ENCODE data around the gene NXF2.
"Not testable (repeated sequence)": the region's sequence is repeated elsewhere in the genome, so short reads cannot be mapped to it uniquely, and the experiment has no call there.

The NXF2 gene, protein sequence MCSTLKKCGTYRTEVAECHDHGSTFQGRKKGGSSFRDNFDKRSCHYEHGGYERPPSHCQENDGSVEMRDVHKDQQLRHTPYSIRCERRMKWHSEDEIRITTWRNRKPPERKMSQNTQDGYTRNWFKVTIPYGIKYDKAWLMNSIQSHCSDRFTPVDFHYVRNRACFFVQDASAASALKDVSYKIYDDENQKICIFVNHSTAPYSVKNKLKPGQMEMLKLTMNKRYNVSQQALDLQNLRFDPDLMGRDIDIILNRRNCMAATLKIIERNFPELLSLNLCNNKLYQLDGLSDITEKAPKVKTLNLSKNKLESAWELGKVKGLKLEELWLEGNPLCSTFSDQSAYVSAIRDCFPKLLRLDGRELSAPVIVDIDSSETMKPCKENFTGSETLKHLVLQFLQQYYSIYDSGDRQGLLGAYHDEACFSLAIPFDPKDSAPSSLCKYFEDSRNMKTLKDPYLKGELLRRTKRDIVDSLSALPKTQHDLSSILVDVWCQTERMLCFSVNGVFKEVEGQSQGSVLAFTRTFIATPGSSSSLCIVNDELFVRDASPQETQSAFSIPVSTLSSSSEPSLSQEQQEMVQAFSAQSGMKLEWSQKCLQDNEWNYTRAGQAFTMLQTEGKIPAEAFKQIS

DNA sequence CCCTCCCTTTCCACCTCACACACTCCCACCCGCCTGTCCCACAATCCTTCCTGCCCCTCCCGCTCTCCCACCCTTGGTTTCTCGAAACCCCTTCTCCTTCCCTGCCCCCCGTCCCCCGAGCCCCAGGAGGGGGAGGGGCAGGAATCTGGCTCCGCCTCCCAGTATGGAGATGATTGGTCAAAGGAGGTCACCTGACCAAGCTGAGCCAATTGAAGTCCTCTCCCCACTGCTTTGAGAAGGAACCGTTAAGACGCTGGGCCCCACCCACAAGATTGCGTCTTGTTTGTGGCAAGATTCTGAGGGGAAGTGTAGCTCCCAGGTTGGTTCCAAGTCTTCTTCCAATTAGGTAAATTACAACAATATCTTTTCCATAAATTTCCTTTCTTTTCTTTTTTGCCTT lies at the start of gene NXF2:
NXF2 (plus strand) TSS at position 275 of the 400 bp plus-strand sequence. CDS start 59,912 bp downstream, outside the sequence.
- in situ Hi-C loops (cut with MboI; ENCODE audit: low pct_unique_long_range_greater_than_20kb, low sequenced_read_pairs, unreplicated experiment); DNase-seq (ENCODE audit: low spot score): not testable (repeated sequence)

DNA sequence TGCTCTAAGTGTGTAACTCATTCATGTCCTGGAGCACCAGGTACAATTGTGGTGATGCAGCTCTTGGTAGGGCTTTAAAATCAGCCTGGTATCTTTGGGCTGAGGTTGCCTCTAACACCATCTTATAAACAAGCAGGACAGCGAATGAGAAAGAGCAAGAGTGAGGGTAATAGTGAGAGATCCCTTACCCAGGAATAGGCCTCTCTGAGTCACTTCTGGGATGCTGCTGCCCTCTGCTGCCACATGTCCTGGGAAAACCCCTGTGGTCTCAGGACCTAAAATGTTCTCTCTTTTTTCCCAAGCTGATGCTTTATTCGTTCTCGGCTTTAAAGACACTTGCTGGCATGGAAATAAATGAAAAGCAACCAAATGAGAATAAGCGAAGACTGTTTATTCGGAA lies 39.0 kb upstream of the NXF2 start:
- in situ Hi-C loops (cut with MboI; ENCODE audit: low pct_unique_long_range_greater_than_20kb, low sequenced_read_pairs, unreplicated experiment); DNase-seq (ENCODE audit: low spot score): not testable (repeated sequence)

DNA sequence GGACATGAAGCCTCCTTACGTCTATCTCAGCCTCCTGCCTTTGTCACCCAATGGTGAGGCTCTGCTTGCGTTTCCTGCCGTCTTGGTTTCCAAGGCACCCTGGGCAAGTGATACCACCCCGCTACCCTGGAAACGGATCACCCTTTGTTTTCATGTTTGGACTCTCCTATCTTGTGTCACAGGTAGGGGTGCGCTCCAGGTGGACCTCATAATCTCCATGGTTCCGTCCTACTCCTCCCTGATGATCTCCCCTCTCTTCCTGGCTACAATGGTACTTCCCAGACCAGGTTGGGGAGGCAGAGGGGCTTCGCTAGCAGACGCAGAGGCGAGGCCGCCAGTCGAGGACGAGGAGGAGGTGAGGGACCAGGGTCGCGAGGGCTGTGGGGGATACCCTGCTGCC lies 32.0 kb upstream of the NXF2 start, which contains the start of gene TCP11X1:
TCP11X1 (plus strand) TSS at position 316 of the 400 bp plus-strand sequence.
- DNase-seq (ENCODE audit: low spot score), result not testable (repeated sequence)

DNA sequence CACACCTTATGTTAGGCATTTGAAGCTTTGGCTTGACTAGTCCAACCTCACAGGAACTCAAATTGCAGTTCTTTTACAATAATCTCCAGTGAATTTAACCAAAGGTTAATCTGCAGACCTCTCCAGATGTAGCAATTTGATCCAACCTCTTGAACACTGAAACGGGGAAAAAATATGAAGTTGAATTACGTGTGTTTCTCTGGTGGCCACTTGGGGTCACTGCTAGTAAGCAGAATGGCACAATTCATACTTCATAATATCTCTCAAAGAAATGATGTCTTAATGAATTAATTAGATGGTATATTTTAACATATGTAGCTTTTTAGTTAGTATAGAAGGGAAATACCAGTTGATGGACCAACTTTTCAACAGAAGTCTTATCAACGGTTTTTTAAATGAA lies 30.5 kb upstream of the NXF2 start:
- in situ Hi-C loops (cut with MboI; ENCODE audit: low pct_unique_long_range_greater_than_20kb, low sequenced_read_pairs, unreplicated experiment); DNase-seq (ENCODE audit: low spot score): not testable (repeated sequence)

More for the DNA sequence above, 32.0 kb upstream of the NXF2 start, which contains the start of gene TCP11X1:
- in situ Hi-C loops (cut with MboI; ENCODE audit: low pct_unique_long_range_greater_than_20kb, low sequenced_read_pairs, unreplicated experiment), result not testable (repeated sequence)

GRCh38 chrX:102235678-102236077 lies 11.3 kb upstream of the NXF2 start:
- in situ Hi-C loops (cut with MboI; ENCODE audit: low pct_unique_long_range_greater_than_20kb, low sequenced_read_pairs, unreplicated experiment); DNase-seq (ENCODE audit: low spot score): not testable (repeated sequence)

GRCh38 chrX:102240265-102240664 lies 6.7 kb upstream of the NXF2 start:
- DNase-seq (ENCODE audit: low spot score); in situ Hi-C loops (cut with MboI; ENCODE audit: low pct_unique_long_range_greater_than_20kb, low sequenced_read_pairs, unreplicated experiment): not testable (repeated sequence)

DNA sequence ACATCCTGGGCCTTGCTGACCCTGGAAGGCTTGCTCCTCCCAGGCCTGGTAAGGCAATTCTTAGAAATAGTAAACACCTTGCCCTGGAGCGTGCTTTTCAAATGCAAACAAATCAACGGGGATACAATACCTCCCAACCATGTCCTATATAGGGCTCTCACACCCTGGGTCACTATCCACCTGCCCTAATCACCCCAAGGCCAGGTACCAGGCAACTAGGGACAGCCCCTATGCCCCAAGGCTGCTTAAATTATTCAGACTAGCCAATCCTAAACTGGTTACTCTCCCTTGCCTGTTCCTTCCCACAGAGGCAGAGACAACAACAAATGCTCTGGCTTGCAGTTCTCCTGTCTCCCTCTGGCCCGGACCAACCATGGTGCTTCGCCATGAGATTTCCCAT lies 25.3 kb downstream of the NXF2 start:
- in situ Hi-C loops (cut with MboI; ENCODE audit: low pct_unique_long_range_greater_than_20kb, low sequenced_read_pairs, unreplicated experiment); DNase-seq (ENCODE audit: low spot score): not testable (repeated sequence)

DNA sequence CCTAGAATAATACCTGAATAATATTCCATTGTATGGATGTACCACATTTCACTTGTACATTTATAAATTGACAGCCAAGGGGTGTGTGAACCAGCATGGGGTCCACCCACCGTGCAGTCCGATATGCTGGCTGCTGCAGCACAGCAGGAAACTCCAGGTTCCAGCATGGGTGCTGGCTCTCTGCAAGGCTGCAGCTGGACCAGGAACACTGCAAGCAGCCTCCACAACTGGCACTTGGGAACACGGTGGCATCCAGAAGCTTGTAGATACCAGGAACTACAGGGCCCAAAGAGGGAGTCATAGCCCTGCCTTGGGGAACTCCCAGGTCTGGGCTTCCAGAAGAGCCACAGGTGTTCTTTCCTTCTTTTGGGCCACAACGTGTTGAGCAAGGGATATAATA lies 91.2 kb downstream of the NXF2 start:
- no peak for DNase-seq (ENCODE audit: low spot score)
- in situ Hi-C loops (cut with MboI; ENCODE audit: low pct_unique_long_range_greater_than_20kb, low sequenced_read_pairs, unreplicated experiment), result no loop called here
- no peak for TF ChIP-seq CTCF (IDR thresholded peaks at IDR 0.05; ENCODE audit: extremely low read depth, insufficient read depth, missing control alignments)

DNA sequence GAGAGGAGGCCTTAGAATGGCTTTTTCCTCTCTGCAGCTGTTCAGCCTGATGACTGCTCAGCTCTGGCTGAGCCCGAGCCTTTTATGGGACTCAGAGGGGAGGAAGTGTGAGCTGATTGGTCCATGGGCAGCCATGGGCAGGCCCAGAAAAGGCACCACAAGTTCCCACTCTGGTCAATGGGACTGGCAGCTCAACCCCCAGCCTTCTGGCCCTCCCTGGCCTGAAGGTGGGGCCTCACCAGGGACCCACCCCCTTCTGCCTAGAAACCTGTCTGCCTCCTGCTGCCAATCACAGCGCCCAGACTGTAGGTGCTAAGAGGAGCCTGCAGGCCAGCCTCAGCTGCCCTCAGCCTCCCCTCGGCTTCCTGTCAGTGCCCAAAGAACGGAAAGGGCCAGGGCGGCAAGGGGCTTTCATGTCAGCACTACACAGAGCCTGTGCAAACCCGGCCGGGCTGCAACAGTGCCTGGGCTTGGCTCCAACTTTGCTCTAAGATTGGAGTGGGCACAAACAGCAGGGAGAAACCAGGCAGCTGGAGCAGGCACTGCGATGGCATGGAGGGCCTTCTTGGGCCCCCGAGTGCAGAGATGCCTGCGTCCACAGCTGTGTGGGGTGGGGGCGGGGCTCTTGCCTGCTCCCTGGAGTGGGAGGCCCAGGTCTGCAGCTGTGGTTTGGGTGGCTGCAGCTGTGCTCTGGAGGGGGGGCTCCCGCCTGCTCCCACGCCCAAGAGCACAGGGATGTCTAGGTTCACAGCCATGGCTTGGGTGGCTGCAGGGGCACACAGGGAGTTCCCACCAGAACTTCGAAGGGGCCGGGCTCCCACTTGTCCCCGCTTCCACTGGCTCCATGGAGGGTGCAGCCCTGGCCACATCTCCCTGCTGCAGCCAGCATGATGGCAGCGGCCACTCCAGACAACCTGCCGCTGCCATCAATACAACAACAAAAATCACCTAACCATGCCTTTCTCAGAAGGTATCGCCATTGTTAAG lies 92.6 kb downstream of the NXF2 start:
- no peak for TF ChIP-seq CTCF (IDR thresholded peaks at IDR 0.05; ENCODE audit: extremely low read depth, insufficient read depth, missing control alignments)
- in situ Hi-C loops (cut with MboI; ENCODE audit: low pct_unique_long_range_greater_than_20kb, low sequenced_read_pairs, unreplicated experiment), result no loop called here
- DNase-seq (ENCODE audit: low spot score), result no peak

DNA sequence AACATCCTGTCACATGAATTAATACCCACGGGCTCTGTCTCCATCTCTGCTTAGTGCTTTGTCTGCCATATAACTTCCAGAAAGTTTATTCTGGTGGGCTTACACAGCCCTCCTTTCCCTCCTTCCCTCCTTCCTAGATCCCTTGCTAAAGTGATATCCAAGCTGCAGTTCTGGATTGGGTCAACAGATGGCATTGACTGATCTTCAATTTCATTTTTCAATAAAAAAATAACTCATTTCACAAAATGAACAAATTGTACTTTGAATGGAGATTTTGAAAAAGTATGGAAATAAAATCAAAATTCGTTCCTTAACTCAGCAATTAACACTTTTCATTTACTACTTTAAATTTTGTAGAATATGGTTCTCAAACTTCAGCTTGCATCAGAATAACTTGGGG lies 94.9 kb downstream of the NXF2 start:
- no peak for DNase-seq (ENCODE audit: low spot score)
- in situ Hi-C loops (cut with MboI; ENCODE audit: low pct_unique_long_range_greater_than_20kb, low sequenced_read_pairs, unreplicated experiment), result no loop called here

More for the DNA sequence above, 94.9 kb downstream of the NXF2 start:
- no peak for TF ChIP-seq CTCF (IDR thresholded peaks at IDR 0.05; ENCODE audit: extremely low read depth, insufficient read depth, missing control alignments)

Measured in GM13977 (cell line).